ENCODE measurements around the gene SRA1.

DNA sequence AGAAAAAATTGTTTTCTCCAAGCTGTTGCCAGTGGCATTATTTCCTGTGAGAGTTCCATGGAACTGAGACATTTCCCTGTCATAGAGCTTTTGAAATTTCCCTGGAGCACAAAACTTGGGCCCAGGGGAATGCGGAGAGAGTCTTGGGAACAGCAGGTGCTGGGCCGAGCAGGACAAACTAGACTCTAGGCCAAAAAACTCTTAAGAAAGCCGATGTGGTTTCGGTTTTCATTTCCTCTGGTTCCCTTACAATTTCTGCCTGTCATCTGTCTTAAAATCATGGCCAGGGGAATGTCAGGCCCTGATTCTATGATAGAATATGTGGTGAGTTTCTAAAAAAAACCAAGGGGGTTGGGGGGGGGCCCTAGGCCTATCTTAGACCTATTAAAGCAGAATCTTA lies 11.9 kb upstream of the SRA1 start:
- no peak for TF ChIP-seq CTCF (IDR thresholded peaks at IDR 0.05)
- no peak for TF ChIP-seq POLR2A (IDR thresholded peaks at IDR 0.05)
